Measurements from ENCODE around the gene COL28A1.
"Not testable (repeated sequence)": the region's sequence is repeated elsewhere in the genome, so short reads cannot be mapped to it uniquely, and the experiment has no call there.

Gene COL28A1

GRCh38 chr7:7416031-7416858, 119.4 kb downstream of the COL28A1 start:
- DNase-seq (ENCODE audit: low read depth, low spot score) = no peak
- Histone ChIP-seq H3K4me1 (ENCODE audit: insufficient read depth, insufficient read length) (no peaks in the 10 kb centered on the region), H3K9me3 (ENCODE audit: insufficient read depth, low read length) (no peaks in the 10 kb centered on the region), H3K4me3 (ENCODE audit: insufficient read length, low read depth) (no peak overlapping the region), H3K36me3 (ENCODE audit: insufficient read depth, insufficient read length, low read length) (no peaks in the 10 kb centered on the region), H3K9ac (ENCODE audit: insufficient read length, low read depth) (no peak overlapping the region), H3K27me3 (ENCODE audit: insufficient read depth, insufficient read length) (no peaks in the 10 kb centered on the region)
- TF ChIP-seq SUZ12 (IDR thresholded peaks at IDR 0.05; ENCODE audit: extremely low read depth, insufficient read depth, insufficient read length) (no peak), ZNF274 (IDR thresholded peaks at IDR 0.05; ENCODE audit: low read depth, low read length) (no peak)

GRCh38 chr7:7414791-7415603, 120.7 kb downstream of the COL28A1 start:
- H3K36me3 ChIP-seq (ENCODE audit: insufficient read depth, insufficient read length, low read length) = no peaks in the 10 kb centered on the region
- H3K9me3 ChIP-seq (ENCODE audit: insufficient read depth, low read length) = no peaks in the 10 kb centered on the region
- H3K27me3 ChIP-seq (ENCODE audit: insufficient read depth, insufficient read length) = no peaks in the 10 kb centered on the region
- H3K4me3 ChIP-seq (ENCODE audit: insufficient read length, low read depth) = no peak overlapping the region
- no peaks in the 10 kb centered on the region for H3K4me1 ChIP-seq (ENCODE audit: insufficient read depth, insufficient read length)
- TF ChIP-seq YY1 (IDR thresholded peaks at IDR 0.05; ENCODE audit: insufficient read depth, insufficient read length) (no peak), SUZ12 (IDR thresholded peaks at IDR 0.05; ENCODE audit: extremely low read depth, insufficient read depth, insufficient read length) (no peak), ZNF274 (IDR thresholded peaks at IDR 0.05; ENCODE audit: low read depth, low read length) (no peak)
- no peak for DNase-seq (ENCODE audit: low read depth, low spot score)
- H3K9ac ChIP-seq (ENCODE audit: insufficient read length, low read depth) = no peak overlapping the region

GRCh38 chr7:7408001-7408770, 127.5 kb downstream of the COL28A1 start:
- DNase-seq (ENCODE audit: low read depth, low spot score) = no peak
- Histone ChIP-seq H3K4me1 (ENCODE audit: insufficient read depth, insufficient read length) (no peaks in the 10 kb centered on the region), H3K27me3 (ENCODE audit: insufficient read depth, insufficient read length) (no peaks in the 10 kb centered on the region), H3K36me3 (ENCODE audit: insufficient read depth, insufficient read length, low read length) (no peaks in the 10 kb centered on the region), H3K9me3 (ENCODE audit: insufficient read depth, low read length) (peaks cover 16% of the 10 kb centered on the region), H3K4me3 (ENCODE audit: insufficient read length, low read depth) (no peak overlapping the region), H3K9ac (ENCODE audit: insufficient read length, low read depth) (no peak overlapping the region)
- TF ChIP-seq ZNF274 (IDR thresholded peaks at IDR 0.05; ENCODE audit: low read depth, low read length) = no peak
- no peak for TF ChIP-seq YY1 (IDR thresholded peaks at IDR 0.05; ENCODE audit: insufficient read depth, insufficient read length)
- no peak for TF ChIP-seq SUZ12 (IDR thresholded peaks at IDR 0.05; ENCODE audit: extremely low read depth, insufficient read depth, insufficient read length)

GRCh38 chr7:7405461-7405860, 130.2 kb downstream of the COL28A1 start:
- H3K9me3 ChIP-seq (ENCODE audit: insufficient read depth, low read length) = peaks cover 16% of the 10 kb centered on the region
- H3K4me1 ChIP-seq (ENCODE audit: insufficient read depth, insufficient read length) = no peaks in the 10 kb centered on the region
- H3K27me3 ChIP-seq (ENCODE audit: insufficient read depth, insufficient read length) = no peaks in the 10 kb centered on the region
- no peaks in the 10 kb centered on the region for H3K36me3 ChIP-seq (ENCODE audit: insufficient read depth, insufficient read length, low read length)
- no peak for TF ChIP-seq ZNF274 (IDR thresholded peaks at IDR 0.05; ENCODE audit: low read depth, low read length)
- TF ChIP-seq YY1 (IDR thresholded peaks at IDR 0.05; ENCODE audit: insufficient read depth, insufficient read length) = no peak
- TF ChIP-seq SUZ12 (IDR thresholded peaks at IDR 0.05; ENCODE audit: extremely low read depth, insufficient read depth, insufficient read length) = no peak
- DNase-seq (ENCODE audit: low read depth, low spot score) = no peak
- no peak overlapping the region for H3K9ac ChIP-seq (ENCODE audit: insufficient read length, low read depth)
- H3K4me3 ChIP-seq (ENCODE audit: insufficient read length, low read depth) = no peak overlapping the region

GRCh38 chr7:7399707-7400106, 136.0 kb downstream of the COL28A1 start:
- H3K4me3 ChIP-seq (ENCODE audit: insufficient read length, low read depth) = no peak overlapping the region
- no peaks in the 10 kb centered on the region for H3K36me3 ChIP-seq (ENCODE audit: insufficient read depth, insufficient read length, low read length)
- no peak for DNase-seq (ENCODE audit: low read depth, low spot score)
- no peaks in the 10 kb centered on the region for H3K27me3 ChIP-seq (ENCODE audit: insufficient read depth, insufficient read length)
- H3K9ac ChIP-seq (ENCODE audit: insufficient read length, low read depth) = no peak overlapping the region
- no peaks in the 10 kb centered on the region for H3K4me1 ChIP-seq (ENCODE audit: insufficient read depth, insufficient read length)
- H3K9me3 ChIP-seq (ENCODE audit: insufficient read depth, low read length) = no peaks in the 10 kb centered on the region
- TF ChIP-seq SUZ12 (IDR thresholded peaks at IDR 0.05; ENCODE audit: extremely low read depth, insufficient read depth, insufficient read length) (no peak), ZNF274 (IDR thresholded peaks at IDR 0.05; ENCODE audit: low read depth, low read length) (no peak), YY1 (IDR thresholded peaks at IDR 0.05; ENCODE audit: insufficient read depth, insufficient read length) (no peak)

- Histone ChIP-seq H3K9ac (ENCODE audit: insufficient read length, low read depth) (no peak overlapping the region), H3K9me3 (ENCODE audit: insufficient read depth, low read length) (no peaks in the 10 kb centered on the region), H3K27me3 (ENCODE audit: insufficient read depth, insufficient read length) (no peaks in the 10 kb centered on the region), H3K36me3 (ENCODE audit: insufficient read depth, insufficient read length, low read length) (no peaks in the 10 kb centered on the region), H3K4me1 (ENCODE audit: insufficient read depth, insufficient read length) (no peaks in the 10 kb centered on the region), H3K4me3 (ENCODE audit: insufficient read length, low read depth) (no peak overlapping the region)
- TF ChIP-seq ZNF274 (IDR thresholded peaks at IDR 0.05; ENCODE audit: low read depth, low read length) (no peak), YY1 (IDR thresholded peaks at IDR 0.05; ENCODE audit: insufficient read depth, insufficient read length) (no peak), SUZ12 (IDR thresholded peaks at IDR 0.05; ENCODE audit: extremely low read depth, insufficient read depth, insufficient read length) (no peak)
- DNase-seq (ENCODE audit: low read depth, low spot score) = no peak
These were observed 139.9 kb downstream of the COL28A1 start for GRCh38 chr7:7395785-7396184.

- not testable (repeated sequence) for H3K27me3 ChIP-seq (ENCODE audit: insufficient read depth, insufficient read length); H3K4me3 ChIP-seq (ENCODE audit: insufficient read length, low read depth); H3K9me3 ChIP-seq (ENCODE audit: insufficient read depth, low read length); H3K4me1 ChIP-seq (ENCODE audit: insufficient read depth, insufficient read length); H3K9ac ChIP-seq (ENCODE audit: insufficient read length, low read depth); DNase-seq (ENCODE audit: low read depth, low spot score); H3K36me3 ChIP-seq (ENCODE audit: insufficient read depth, insufficient read length, low read length)
These were observed 147.5 kb downstream of the COL28A1 start for GRCh38 chr7:7388164-7388563.

All from NT2/D1 (cell line).